Adipose tissue (tissue), 3 donors: ENCODE data around the gene PANX2. TPM values are rescaled to one million over a fixed set of nuclear protein-coding genes. Genes with fewer than 3 reads are reported as not detected.

Experiments
- H3K27ac ChIP-seq: one replicate; pipeline ENCODE4 v1.5.1; 2013; ENCODE audit warnings: low read depth, low read length
- WGBS, 3 donors: extraction: QIAGEN DNeasy Blood & Tissue Kit; methylation state at CpG; one replicate each; pipeline ENCODE4 v1.1.7; 2013; 5-methylcytosine and 5-hydroxymethylcytosine counted together
- polyA plus RNA-seq, 3 donors: library from polyadenylated mRNA; stranded (reverse); fragments of 200-250 nt; gene quantifications; one replicate each; pipeline ENCODE4 v1.2.3, GENCODE V29; 2013
- donor health status: healthy with polysubstance abuse.
- donor health status: Bipolar disorder and iron deficiency.
- donor health status: healthy.

Gene PANX2
- polyA plus RNA-seq, 3 donors = 0.34 to 0.46 (median 0.36) TPM

DNA sequence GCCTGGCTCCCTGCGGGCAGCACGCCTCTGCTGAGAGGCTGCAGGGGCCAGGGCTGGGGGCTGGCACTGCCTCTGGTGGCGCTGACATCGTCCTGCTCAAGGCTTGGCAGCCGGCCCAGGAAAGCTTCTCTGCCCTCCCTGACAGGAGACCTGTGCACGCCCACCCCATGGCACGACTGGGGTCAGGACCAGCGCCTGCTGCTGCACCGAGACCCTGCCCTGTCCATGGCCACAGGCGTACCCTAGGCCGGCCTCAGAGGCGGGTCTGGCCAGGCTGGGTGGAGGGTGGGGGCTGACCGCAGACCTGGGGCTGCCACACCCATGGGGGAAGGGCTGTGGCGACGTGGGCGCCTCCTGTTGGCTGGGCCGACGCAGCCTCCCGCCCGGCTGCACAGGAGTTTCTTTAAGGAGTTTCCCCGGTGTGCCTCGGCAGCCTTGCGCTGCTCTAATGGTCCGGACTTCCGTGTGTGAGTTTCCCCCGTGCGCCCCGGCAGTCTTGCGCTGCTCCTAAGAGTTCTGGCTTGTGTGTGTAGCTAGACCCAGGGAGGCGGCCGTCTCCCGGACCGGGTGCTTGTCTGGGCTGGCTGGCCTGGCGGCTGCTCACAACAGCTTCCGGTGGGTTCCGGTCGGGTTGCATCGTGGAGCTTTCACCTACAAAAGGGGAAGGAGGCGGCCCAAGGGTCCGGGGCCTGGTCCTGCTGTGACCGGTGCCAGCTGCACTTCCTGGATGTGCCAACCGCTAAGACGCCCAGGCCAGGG is 19.8 kb downstream of the PANX2 start:
- 4 to 9% (median 8%) methylated on average over 43 of the region's 43 CpGs for WGBS, 3 donors
- peak overlapping the region; percentile 53 for H3K27ac ChIP-seq

GRCh38 chr22:50190941-50191741 is 20.6 kb downstream of the PANX2 start:
- 35 to 48% (median 47%) methylated on average over 16 to 18 of the region's 18 CpGs for WGBS, 3 donors

GRCh38 chr22:50192436-50193204 is 22.1 kb downstream of the PANX2 start:
- no peak overlapping the region for H3K27ac ChIP-seq
- WGBS, 3 donors = 65 to 70% (median 66%) methylated on average over 23 to 25 of the region's 25 CpGs

More at GRCh38 chr22:50190941-50191741, 20.6 kb downstream of the PANX2 start:
- H3K27ac ChIP-seq = peak overlapping the region; percentile 53

GRCh38 chr22:50193621-50194020 is 23.1 kb downstream of the PANX2 start:
- 77 to 95% (median 86%) methylated on average over 7 to 8 of the region's 8 CpGs for WGBS, 3 donors
- no peak overlapping the region for H3K27ac ChIP-seq

DNA sequence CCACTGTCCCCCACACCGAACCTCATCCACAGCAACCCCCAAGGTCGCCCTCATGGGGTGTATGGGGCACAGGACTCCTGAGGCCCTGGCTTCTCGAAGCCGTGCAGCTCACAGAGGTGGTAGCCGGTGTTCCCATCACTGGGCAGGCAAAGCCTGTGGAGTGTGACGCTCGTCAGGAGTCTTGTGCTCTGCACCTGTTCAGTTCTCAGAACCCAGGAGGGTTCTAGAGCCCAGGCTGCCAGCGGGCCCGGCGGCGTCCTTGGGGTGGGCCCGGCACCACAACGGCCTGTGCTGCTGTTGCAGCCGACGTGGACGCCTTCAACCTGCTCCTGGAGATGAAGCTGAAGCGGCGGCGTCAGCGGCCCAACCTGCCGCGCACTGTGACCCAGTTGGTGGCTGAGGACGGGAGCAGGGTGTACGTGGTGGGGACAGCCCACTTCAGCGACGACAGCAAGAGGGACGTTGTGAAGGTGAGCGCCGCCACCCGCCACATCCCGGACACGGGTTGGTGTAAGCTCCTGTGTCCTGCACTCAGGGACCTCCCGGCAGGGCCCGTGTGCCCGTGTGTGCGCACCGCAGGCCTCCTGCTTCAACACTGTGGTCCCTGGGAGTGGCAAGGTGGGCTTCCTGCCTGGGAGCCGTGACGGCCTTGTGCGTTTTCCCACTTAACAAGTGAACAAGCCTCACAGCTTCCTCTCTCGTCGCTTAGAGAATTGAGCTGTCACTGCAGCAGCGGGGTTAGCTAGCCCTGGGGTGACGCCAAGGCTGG is 23.7 kb downstream of the PANX2 start:
- 71 to 94% (median 94%) methylated on average over 40 to 44 of the region's 44 CpGs for WGBS, 3 donors
- H3K27ac ChIP-seq = no peak overlapping the region

DNA sequence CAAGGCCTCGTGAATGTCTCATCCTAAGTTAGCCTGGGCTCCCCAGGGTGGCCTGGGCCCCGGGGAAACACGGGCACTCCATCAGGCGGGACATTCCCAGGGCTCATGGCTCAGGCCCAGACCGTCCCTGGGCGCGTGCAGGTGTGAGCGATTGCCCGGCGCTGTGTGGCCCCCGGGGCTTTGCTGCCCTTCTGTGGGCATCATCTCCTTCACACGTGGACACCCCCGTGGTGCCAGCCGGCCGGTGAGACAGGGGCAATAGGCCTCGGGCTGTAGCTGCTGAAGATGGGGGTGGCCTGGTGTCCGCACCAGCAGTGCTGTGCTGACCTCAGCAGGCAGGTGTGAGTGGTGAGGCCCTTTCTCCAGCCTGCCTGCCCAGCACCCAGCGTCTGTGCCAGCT is 25.7 kb downstream of the PANX2 start:
- no peak overlapping the region for H3K27ac ChIP-seq

DNA sequence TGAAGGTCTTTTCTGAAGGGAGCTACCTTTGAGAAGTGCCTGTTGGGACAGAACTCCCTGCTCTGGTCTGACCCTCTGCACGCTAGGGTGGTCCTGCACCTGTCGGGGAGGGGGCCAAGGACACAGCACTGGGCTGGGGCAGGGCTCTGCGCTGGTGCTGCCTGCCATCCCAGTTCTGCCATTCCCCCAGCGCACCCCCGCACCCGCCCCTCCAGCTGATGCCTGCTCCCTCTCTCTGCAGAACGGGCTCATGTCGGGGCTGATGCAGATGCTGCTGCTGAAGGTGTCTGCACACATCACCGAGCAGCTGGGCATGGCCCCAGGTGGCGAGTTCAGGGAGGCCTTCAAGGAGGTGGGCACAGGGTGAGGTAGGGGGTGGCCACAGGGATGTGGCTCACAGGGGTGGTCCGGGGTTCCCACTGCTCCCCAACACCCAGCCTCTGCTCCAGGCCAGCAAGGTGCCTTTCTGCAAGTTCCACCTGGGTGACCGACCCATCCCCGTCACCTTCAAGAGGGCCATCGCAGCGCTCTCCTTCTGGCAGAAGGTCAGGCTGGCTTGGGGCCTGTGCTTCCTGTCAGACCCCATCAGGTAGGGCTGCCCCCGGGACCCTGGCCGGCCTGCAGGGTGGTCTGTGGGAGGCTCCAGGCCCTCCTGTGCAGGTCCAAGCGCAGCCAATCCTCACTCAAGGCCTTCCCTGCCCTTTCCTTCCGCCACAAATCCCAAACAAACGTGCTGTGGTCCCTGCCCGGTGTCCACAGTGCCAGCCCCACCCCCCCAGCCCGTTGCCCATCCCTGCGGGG is 26.7 kb downstream of the PANX2 start:
- WGBS, 3 donors = 87 to 89% (median 89%) methylated on average over 23 of the region's 23 CpGs
- no peak overlapping the region for H3K27ac ChIP-seq

More for the DNA sequence above, 25.7 kb downstream of the PANX2 start:
- WGBS, 3 donors = 85 to 93% (median 88%) methylated on average over 18 of the region's 18 CpGs

- H3K27ac ChIP-seq = no peak overlapping the region
- WGBS, 3 donors = 94 to 95% (median 94%) methylated on average over 52 to 61 of the region's 61 CpGs
Observed at GRCh38 chr22:50197856-50198623, 27.5 kb downstream of the PANX2 start.

DNA sequence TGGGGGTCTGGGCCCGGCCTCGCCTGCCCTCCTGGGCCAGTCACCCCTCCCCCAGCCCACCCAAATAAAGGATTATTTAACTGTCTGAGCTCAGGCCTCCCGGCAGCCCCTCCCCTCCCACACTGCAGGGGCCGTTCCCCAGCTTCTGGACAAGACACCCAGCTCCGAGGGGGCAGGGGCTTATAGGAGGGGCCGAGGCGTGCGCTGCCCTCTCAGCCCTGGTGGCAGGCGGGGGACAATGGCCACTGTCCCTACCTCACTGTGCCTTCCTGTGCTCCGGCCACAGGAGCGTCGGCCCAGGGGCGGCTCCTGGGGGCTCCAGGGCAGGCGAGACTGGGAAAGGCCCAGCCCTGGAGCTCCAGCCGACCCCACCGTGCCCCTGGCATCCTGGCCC is 28.1 kb downstream of the PANX2 start:
- 91 to 94% (median 93%) methylated on average over 10 to 16 of the region's 16 CpGs for WGBS, 3 donors
- H3K27ac ChIP-seq = no peak overlapping the region

GRCh38 chr22:50199251-50199721 is 28.8 kb downstream of the PANX2 start:
- 74 to 86% (median 83%) methylated on average over 17 to 18 of the region's 18 CpGs for WGBS, 3 donors
- H3K27ac ChIP-seq = no peak overlapping the region

DNA sequence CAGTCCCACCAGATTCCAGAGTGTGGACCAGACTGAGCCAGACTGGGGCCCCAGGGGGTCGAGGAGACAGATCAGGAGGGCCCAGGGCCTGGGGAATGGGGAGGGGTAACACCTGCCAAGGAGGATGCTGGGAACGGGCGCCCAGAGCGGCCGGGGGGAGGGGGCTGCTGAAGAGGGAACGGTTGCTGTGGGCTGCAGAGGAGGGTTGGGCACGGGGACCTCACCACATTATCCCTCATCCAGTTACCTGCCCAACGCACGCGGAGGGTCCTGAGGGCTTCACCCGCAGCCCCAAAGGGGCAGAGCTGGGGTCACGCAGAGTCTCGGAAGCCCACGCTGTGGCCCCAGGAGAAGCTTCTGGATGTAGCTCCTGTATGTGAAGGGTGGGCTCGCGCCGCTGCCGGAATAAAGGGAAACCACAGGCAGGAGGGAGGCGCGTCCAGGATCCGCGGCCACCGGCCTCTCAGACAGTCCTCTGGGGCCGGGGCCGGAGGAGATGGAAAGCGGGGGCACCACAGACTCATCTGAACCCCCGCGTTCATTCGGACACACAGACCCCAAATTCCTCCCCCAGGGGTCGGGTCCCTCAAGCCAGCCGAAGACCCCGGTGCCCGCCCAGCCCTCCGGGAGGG is 29.4 kb downstream of the PANX2 start:
- 9 to 19% (median 12%) methylated on average over 29 to 34 of the region's 34 CpGs for whole genome bisulfite sequencing, 3 donors
- H3K27ac ChIP-seq = peak overlapping the region; percentile 26

DNA sequence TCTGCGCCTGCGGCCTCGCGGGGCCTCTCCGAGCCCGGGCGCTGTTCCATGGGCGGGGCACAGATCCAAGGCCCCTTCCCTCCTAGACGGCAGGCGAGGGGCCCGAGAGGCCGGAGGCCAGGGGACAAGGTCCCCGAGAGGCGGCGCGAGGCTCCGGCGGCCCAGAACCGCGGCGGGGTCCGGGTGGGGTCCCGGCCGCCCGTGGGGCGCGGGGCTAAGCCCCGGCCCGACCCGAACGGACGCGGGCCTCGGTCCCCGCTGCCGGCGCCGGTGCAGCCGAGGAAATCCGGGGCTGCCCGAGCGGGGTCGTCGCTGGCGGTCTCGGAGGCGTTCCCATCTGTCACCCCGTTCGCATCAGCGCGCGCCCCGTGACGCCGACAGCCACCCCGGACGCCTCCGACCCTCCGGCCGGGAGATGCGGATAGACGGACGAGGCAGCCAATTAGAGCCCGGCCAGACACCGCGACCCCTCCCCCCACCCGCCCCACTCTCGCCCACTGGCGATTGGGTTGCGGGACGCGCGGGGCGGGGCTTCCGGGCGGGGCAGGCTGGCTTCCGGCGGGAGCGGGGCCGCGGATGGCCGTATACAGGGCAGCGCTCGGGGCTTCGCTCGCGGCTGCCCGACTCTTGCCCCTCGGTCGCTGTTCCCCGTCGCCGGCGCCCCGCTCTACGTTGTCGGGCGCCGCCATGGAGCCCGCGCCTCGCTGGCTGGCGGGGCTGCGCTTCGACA is 30.1 kb downstream of the PANX2 start, which contains the start of gene SELENOO:
TSS of gene SELENOO (plus strand) at position 551 of the 730 bp plus-strand sequence. CDS start at position 577, 26 bp downstream.
- WGBS, 3 donors = 0% methylated on average over 47 to 105 of the region's 105 CpGs
- peak within 1 kb of the TSS; percentile 26 for H3K27ac ChIP-seq

DNA sequence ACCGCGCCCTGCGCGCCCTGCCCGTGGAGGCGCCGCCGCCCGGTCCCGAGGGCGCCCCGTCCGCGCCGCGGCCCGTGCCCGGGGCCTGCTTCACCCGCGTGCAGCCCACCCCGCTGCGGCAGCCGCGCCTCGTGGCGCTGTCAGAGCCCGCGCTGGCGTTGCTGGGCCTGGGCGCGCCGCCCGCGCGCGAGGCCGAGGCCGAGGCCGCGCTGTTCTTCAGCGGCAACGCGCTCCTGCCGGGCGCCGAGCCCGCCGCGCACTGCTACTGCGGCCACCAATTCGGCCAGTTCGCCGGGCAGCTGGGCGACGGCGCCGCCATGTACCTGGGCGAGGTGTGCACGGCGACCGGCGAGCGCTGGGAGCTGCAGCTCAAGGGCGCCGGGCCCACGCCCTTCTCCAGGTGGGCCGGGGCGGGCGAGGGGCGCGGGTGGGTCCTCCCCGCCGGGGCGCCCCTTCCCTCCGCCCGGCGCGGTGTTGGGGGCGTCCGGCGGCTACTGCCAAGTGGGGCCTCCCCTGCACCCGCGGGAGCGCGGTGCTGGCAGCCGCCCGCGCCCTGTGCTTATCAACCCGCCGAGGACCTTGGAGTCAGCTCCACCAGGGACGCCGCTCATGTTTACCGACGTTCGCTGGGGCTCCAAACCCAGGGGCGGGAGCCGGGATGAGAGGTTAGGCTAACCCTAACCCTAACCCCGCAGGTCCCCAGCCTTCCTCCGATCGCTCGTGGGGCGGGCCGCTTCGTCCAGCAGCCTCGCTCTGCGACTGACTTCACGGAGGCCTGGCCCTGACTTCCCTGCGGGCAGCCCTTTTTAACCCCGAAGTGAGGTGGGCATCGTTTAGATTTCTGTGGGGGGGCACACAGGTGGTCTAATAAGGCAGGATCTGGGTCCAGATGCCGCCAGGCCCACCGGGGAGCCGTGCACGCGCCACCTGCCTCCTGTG is 30.9 kb downstream of the PANX2 start:
- H3K27ac ChIP-seq = no peak overlapping the region
- WGBS, 3 donors = 1 to 4% (median 2%) methylated on average over 69 to 115 of the region's 115 CpGs

GRCh38 chr22:50202130-50202666 is 31.7 kb downstream of the PANX2 start:
- H3K27ac ChIP-seq = no peak overlapping the region
- WGBS, 3 donors = 42 to 79% (median 71%) methylated on average over 13 of the region's 13 CpGs
